Measurements from ENCODE around the gene ATP1B4.
A peak's percentile ranks its signal among the peaks of the same experiment; 100 is the strongest.

Gene ATP1B4

GRCh38 chrX:120357186-120357585 lies 4.7 kb upstream of the ATP1B4 start:
- Histone ChIP-seq H3K27me3 (ENCODE audit: control insufficient read depth, low read length) (no peaks in the 10 kb centered on the region), H3K9me2 (replicated peaks; ENCODE audit: control insufficient read depth, low read length) (no peaks in the 10 kb centered on the region), H3K4me3 (ENCODE audit: low read length) (no peak overlapping the region), H3K9me3 (ENCODE audit: control insufficient read depth, insufficient read depth, low read length) (no peaks in the 10 kb centered on the region), H3K36me3 (ENCODE audit: control insufficient read depth, low read length) (no peaks in the 10 kb centered on the region), H3K4me1 (ENCODE audit: control insufficient read depth, low read length) (no peaks in the 10 kb centered on the region), H3K27ac (ENCODE audit: low read depth, low read length) (no peak overlapping the region), H3K4me2 (ENCODE audit: low read length) (no peak overlapping the region), H4K20me1 (ENCODE audit: control insufficient read depth, insufficient read depth, low read depth, low read length) (no peaks in the 10 kb centered on the region), H3F3A (ENCODE audit: control insufficient read depth, insufficient read depth) (no peaks in the 10 kb centered on the region), H3K79me2 (ENCODE audit: control insufficient read depth, low read length) (no peaks in the 10 kb centered on the region)
- no peak for TF ChIP-seq EZH2phosphoT487 (IDR thresholded peaks at IDR 0.05; ENCODE audit: borderline replicate concordance, low read length)
- TF ChIP-seq CTCF (IDR thresholded peaks at IDR 0.05; ENCODE audit: low read depth, low read length, poor library complexity, severe bottlenecking): no peak

- Histone ChIP-seq H3K9me3 (ENCODE audit: control insufficient read depth, insufficient read depth, low read length) (no peaks in the 10 kb centered on the region), H3K4me2 (ENCODE audit: low read length) (no peak overlapping the region), H3K36me3 (ENCODE audit: control insufficient read depth, low read length) (no peaks in the 10 kb centered on the region), H3F3A (ENCODE audit: control insufficient read depth, insufficient read depth) (no peaks in the 10 kb centered on the region), H3K79me2 (ENCODE audit: control insufficient read depth, low read length) (no peaks in the 10 kb centered on the region), H3K27me3 (ENCODE audit: control insufficient read depth, low read length) (no peaks in the 10 kb centered on the region), H3K9me2 (replicated peaks; ENCODE audit: control insufficient read depth, low read length) (no peaks in the 10 kb centered on the region), H3K4me1 (ENCODE audit: control insufficient read depth, low read length) (no peaks in the 10 kb centered on the region), H3K27ac (ENCODE audit: low read depth, low read length) (no peak overlapping the region), H3K4me3 (ENCODE audit: low read length) (no peak overlapping the region), H4K20me1 (ENCODE audit: control insufficient read depth, insufficient read depth, low read depth, low read length) (no peaks in the 10 kb centered on the region)
- TF ChIP-seq CTCF (IDR thresholded peaks at IDR 0.05; ENCODE audit: low read depth, low read length, poor library complexity, severe bottlenecking) (no peak), EZH2phosphoT487 (IDR thresholded peaks at IDR 0.05; ENCODE audit: borderline replicate concordance, low read length) (no peak)
Observed at GRCh38 chrX:120358737-120359456, 3.0 kb upstream of the ATP1B4 start.

- H3K4me1 ChIP-seq (ENCODE audit: control insufficient read depth, low read length): no peaks in the 10 kb centered on the region
- no peaks in the 10 kb centered on the region for H3K9me3 ChIP-seq (ENCODE audit: control insufficient read depth, insufficient read depth, low read length)
- H4K20me1 ChIP-seq (ENCODE audit: control insufficient read depth, insufficient read depth, low read depth, low read length): no peaks in the 10 kb centered on the region
- H3K79me2 ChIP-seq (ENCODE audit: control insufficient read depth, low read length): no peaks in the 10 kb centered on the region
- no peaks in the 10 kb centered on the region for H3K9me2 ChIP-seq (replicated peaks; ENCODE audit: control insufficient read depth, low read length)
- H3K27me3 ChIP-seq (ENCODE audit: control insufficient read depth, low read length): no peaks in the 10 kb centered on the region
- TF ChIP-seq CTCF (IDR thresholded peaks at IDR 0.05; ENCODE audit: low read depth, low read length, poor library complexity, severe bottlenecking) (peak; percentile 58), EZH2phosphoT487 (IDR thresholded peaks at IDR 0.05; ENCODE audit: borderline replicate concordance, low read length) (no peak)
- H3K36me3 ChIP-seq (ENCODE audit: control insufficient read depth, low read length): no peaks in the 10 kb centered on the region
- H3F3A ChIP-seq (ENCODE audit: control insufficient read depth, insufficient read depth): no peaks in the 10 kb centered on the region
- no peak overlapping the region for H3K27ac ChIP-seq (ENCODE audit: low read depth, low read length)
- H3K4me2 ChIP-seq (ENCODE audit: low read length): no peak overlapping the region
- no peak overlapping the region for H3K4me3 ChIP-seq (ENCODE audit: low read length)
Observed at GRCh38 chrX:120365320-120365719, 3.4 kb downstream of the ATP1B4 start.

All from DOHH2 (cell line).